H4 (cell line): Measurements from ENCODE around the gene RFC4. TPM values are rescaled to one million over a fixed set of nuclear protein-coding genes. Genes with fewer than 3 reads are reported as not detected.
A peak's percentile ranks its signal among the peaks of the same experiment; 100 is the strongest.
"Not testable (repeated sequence)": the region's sequence is repeated elsewhere in the genome, so short reads cannot be mapped to it uniquely, and the experiment has no call there.

ENCODE experiments used
- DNase-seq: peaks from one replicate; pipeline ENCODE4 v3.0.0-alpha.2; 2015; ENCODE audit warnings: low spot score
- total RNA-seq: library from RNA; depleted of rRNA; stranded (reverse); fragments of >200 nt; shearing (Covaris generic); gene quantifications from 2 replicates; pipeline ENCODE4 v1.2.3, GENCODE V29; 2014

RFC4 gene
- total RNA-seq, 1 experiment from 2014 or later = 150 TPM

DNA sequence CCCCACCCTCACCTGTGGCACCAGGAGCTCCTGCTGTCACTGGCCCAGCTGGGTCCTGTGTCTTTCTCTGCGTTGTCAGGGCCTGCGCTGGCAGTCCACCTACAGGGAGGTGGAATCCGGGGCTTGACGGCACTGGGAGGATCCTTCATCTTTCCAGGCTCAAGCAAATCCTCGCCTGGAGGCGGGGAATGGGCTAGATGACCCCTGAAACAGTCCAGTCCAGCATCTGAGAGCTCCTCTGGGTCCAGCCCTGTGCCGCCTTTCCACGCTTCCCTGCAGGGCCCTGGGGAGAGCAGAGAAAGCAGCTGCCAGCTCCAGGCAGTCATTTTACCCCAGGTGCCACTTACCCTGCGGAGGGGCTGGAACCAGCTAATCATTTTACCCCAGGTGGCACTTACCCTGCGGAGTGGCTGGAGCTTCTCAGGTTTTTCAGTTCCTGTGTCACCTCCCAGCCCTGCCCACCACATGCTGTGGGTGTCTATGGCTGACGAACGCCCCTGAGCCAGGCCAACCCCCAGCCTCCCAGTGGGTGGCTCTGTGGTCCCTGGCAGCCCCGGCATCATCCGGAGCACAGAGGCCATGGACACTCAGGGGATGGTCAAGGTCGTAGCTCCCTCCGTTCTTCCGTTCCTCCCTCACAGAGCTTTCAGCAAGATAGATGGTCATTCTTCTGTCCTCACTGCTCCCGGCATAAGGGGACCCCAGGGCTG lies 18.3 kb upstream of the RFC4 start:
- no peak for DNase-seq

DNA sequence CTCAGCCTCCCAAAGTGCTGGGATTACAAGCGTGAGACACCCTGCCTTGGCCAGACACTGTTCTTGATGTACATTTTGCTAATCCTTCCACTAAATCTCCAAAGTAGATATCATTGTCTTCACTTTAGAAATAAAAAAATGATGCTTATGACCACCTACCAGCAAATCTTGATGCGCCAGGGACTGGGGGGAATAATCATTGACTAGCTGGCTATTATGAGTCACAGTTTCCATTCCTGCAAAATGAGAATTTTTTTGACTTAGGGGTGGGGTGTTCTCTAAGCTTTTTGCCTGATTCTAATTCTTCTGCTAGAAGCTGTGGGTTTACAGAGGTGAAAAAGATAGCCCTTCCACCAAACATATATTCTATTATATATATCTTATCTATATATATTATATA lies 17.1 kb upstream of the RFC4 start:
- DNase-seq = no peak

DNA sequence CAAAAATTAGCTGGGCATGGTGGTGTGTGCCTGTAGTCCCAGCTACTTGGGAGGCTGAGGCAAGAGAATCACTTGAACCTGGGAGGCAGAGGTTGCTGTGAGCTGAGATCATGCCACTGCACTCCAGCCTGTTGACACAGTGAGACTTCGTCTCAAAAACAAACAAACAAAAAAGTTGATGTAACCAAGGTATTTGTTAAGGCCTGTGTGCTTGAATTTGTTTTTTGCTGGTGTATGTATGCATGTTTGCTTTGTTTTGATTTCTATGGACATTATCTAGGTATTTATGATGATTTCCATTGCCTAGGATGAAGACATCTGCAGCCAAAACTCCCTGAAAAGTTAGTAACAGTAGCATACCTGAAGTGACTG lies 16.1 kb upstream of the RFC4 start:
- DNase-seq = not testable (repeated sequence)

DNA sequence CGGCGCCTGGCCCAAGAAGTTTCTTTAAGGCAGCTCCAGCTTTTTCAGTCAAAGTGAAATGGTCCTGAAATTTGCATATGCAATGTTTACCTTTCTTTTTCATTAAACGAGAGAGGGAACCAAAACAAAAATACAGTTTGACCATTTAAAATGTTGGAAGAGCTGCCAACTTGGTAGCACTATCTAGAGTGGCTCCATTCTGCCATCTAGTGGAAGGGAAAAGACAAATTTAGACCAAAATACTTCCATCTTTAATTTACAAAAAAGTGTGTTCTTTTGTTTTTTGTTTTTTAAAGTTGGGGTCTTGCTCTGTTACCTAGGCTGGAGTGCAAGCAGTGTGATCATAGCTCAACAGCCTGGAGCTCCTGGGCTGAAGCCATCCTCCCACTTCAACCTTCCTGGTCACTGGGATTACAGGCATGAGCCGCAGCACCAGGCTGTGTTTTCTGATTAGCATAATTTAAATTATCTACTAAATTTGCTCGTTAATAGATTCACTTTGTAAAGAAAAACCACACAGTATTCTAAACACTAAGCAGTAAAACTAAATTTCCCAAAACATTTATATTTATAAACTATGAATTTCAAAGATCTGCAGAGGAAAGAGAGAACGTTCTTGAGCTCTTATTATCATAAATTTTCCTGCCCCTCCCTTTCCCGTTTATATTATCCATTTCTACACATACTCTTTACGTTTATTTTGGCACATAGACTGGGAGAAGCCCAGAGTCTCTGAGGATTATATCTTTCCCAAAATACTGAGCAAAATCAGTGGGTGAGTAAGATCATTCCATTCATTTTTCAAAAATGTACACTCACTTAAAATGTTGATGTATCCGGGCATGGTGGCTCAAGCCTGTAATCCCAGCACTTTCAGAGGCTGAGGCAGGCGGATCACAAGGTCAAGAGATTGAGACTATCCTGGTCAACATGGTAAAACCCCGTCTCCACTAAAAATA lies 15.4 kb upstream of the RFC4 start:
- DNase-seq = peak; percentile 61

DNA sequence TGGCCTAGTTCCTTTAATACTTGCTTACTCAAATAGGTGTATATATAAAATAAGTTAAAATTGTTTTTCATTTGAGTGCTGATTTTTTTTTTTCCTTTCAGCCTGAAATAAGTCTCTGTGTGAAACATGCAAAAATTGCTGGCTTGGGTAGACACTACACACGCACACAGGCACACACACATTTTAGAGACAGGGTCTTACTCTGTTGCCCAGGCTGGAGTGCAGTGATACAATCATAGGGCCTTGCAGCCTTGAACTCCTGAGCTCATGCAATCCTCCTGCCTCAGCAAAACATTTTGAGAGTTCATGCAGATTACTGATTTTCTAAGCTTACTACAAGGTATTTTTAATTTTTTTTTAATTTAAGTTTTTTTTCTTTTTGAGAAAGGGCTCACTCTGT lies 12.7 kb upstream of the RFC4 start:
- DNase-seq = no peak

DNA sequence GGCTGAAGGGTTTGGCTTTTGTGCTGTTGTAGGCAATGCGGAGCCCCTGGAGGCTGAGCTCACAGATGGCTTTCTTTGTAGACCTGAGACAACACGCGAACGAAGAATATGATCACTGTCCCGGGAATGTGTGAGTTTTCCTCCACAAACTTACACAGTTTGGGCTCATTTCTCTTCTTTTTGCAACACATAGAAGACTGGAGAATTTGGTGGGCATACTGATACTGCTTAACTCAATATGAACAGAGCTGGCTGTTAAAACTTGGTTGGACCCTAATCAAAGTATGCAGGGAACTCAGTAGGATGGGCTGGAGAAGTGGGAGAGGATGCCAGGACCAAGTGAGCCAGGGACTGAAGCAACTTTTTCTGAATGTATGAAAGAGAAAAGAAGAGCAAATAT lies 12.2 kb upstream of the RFC4 start:
- DNase-seq = no peak

DNA sequence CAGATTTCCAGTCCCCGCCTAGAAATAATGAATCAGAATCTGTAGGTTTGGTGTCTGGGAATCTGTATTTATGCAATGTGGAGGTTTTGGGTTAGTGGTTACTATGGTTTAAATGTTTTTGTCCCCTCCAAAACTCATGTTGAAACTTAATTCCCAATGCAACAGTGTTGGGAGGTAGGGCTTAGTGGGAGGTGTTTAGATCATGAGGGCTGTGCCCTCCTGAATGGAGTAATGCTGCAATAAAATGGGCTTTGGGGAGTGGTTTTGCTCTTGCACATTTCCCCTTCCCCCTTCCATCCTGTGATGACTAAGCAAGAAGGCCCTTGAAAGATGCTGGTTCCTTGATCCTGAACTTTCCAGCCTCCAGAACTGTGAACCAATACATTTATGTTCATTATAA lies 9.2 kb upstream of the RFC4 start:
- DNase-seq = peak; percentile 96

DNA sequence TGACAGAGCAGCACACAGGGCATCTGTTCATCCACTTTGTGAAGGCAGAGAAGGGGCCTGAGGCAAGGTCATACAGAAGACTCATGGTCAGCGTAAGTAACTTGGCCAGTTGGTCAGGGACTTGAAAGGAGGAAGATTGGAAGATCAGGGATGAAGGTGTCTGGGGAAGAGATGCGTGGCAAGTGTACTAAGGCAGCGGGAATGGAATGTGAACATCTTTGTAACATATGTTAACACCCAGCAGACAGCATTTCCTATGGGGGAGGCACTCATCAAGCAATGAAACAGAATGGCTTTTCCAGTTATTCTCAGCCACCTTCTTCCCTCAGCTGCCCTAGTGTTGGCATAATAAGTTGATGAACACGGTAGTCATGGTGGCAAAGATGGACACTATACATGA lies 7.8 kb upstream of the RFC4 start:
- DNase-seq = no peak

DNA sequence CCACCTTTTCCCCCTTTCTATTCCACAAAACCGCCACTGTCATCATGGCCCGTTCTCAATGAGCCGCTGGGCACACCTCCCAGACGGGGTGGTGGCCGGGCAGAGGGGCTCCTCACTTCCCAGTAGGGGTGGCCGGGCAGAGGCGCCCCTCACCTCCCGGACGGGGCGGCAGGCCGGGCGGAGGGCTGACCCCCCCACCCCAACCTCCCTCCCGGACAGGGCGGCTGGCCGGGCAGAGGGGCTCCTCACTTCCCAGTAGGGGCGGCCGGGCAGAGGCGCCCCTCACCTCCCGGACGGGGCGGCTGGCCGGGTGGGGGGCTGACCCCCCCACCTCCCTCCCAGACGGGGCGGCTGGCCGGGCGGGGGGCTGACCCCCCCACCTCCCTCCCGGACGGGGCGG lies 5.0 kb upstream of the RFC4 start:
- DNase-seq = not testable (repeated sequence)

DNA sequence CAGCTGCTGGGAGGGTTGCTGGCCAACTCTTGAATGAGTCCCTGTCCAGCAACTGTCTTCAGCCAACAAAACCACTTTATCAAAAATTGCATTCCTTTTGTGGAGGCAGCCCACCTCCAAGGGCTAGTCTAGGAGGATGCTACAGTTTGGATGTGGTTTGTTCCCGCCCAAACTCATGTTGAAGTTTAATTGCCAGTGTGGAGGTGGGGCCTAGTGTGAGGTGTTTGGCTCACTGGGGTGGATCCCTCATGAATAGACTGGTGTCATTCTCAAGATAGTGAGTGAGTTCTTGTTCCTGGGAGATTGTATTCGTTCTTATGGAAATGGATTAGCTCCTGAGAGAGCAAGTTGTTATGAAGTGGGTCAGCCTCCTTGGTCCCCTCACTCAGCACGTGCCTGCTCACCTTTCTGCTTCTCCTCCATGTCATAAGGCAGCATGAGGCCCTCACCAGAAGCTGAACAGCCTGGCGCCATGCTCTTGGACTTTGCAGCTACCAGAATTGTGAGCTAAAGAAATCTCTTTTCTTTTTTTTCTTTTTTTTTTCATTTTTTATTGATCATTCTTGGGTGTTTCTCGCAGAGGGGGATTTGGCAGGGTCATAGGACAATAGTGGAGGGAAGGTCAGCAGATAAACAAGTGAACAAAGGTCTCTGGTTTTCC lies 4.2 kb upstream of the RFC4 start:
- DNase-seq = no peak

DNA sequence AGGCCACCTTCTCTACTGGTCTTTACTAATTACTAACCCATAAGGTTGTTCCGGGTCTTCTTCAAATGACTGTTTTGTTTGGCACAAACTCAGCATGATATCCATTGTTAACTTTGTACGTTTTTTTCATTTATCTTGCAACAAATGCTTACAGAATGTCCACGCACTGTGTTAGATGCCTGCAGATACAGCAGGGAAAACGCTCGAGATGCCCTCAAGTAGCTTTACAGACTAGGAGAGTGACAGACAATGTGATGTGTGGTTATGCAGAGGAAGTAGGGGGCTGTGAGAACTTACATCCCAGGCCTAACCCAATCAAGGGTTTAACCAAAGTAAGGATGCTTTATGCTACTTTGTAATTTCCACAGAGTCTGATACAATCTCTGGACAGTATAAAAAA lies 949 bp upstream of the RFC4 start:
- no peak for DNase-seq

DNA sequence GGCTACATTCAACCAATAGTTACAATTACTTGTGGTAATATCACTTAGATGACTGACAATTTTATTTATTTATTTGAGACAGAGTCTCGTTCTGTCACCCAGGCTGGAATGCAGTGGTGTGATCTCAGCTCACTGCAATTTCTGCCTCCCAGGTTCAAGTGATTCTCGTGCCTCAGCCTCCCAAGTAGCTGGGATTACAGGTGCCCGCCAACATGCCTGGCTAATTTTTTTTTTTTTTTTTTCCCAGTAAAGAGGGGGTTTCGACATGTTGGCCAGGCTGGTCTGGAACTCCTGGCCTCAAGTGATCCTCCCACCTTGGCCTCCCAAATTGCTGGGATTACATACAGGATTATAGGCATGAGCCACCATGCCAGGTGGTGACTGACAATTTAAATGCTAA lies 2.8 kb downstream of the RFC4 start:
- DNase-seq = not testable (repeated sequence)

DNA sequence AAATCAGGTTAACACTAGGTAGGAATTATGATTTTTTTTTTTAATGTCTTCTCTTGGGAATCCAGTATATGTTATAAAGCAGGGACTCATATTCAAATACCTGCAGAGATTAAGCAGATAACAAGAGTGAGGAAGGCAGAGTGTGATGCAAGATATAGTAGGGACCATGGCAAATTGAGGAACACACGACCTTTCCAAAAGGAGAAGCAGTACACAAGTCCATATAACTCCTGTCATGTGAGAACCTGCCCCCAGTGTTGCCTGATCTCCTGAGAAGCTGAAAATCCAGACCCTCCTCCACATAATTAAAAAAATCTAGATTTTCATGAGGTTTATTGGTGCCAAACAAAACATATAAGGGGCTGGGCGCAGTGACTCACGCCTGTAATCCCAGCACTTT lies 3.6 kb downstream of the RFC4 start:
- no peak for DNase-seq

DNA sequence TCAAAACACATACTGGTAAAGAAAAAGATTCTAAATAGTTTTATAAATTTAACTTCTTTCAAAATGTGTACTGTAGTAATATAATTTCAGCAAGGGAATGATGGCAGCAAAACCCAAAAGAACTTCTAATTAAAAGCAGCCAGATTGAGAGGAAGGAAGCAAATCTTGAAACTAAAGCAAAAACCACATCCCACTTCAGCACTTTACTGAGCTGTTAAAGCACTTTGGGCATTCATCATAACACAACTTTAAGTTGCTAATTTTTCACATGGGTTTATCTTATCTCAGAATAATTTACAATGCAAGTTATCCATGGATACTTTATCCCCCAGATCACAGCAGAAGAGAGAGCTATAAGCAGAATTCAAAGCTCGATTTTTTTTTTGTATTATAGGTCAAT lies 6.0 kb downstream of the RFC4 start:
- no peak for DNase-seq

DNA sequence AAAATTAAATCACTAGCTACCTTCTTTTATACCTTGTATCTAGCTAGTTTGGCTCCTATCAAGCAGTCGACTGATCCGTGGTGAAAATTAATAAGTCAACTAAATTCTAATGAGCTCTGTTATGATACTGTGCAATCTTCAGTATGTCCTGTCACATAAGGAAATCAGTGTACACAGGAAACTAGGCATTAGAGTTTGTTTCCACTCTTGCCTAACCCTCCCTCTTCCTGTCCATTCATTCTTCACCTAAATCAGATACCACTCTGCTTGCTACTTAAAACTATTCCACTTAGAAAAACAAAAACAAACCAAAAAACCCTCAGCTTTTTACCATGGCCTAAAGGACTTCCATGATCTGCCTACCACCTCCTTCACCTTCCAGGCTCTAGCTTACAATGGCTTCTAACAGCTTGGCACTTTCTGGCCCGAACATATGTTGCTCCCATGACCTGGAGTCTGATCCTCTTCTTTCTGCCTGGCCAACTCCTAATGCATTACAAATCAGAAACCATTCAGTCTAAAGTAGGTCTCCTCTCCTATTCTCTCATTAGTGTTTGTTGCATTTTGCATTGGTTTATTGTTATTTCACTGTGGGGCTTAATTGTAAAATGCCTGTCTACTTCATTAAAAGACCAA lies 7.9 kb downstream of the RFC4 start:
- DNase-seq = no peak

DNA sequence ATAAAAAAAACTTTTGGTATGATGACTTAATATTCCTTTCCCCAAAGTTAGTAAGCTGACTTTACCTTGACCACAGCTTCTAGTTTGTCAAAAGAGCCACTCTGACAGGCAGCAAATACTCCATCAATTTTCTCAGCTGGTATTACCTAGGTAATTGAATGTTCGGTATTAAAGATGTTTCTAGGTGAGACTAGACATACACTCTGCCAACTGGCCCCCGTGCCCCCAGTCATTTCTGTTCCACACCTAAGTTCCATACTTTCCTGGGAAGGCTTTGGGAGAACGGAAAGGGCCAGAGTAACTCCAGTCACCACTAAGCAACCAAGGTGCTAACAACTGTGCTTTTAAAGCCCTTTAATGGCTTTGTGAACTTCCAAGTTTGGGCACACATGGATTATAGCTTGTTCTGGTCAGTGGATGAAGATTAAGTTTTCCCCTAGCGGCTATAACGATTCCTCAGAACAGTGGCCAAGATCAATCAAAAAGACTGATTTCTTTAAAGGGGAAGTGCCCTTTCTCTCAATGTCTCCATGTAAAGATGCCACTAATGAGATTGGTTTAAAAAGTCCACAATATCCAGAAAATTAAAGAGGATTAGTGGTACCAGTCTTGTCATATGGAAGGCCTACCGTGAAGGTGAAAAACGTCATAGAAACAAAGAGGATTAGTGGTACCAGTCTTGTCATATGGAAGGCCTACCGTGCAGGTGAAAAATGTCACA lies 15.9 kb downstream of the RFC4 start:
- peak; percentile 49 for DNase-seq

DNA sequence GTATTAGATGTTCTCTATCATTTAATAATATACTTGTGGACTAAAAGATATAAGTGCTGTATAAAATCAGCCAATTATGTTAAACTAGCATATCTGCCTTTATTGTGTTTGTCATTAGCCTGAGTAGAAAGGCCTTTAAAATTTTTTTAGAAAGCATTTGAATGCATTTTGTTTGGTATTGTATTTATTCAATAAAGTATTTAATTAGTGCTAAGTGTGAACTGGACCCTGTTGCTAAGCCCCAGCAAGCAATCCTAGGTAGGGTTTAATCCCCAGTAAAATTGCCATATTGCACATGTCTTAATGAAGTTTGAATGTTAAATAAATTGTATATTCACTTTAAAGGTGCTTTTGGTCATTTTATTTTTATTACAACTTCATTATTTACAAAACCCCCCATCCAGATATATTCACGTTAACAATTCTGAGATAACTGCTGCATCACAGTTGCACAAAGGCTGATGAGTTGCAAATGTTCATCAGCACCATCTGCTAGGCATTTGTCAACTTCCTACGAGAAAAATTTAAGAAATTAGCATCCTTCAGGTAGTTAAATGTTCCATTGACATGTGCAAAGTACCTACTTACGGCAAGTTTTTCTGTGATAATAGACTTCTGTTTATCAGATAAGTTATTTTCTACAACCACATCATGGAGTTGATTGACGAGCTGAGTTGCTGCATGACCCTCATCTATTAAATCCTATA lies 16.6 kb downstream of the RFC4 start:
- DNase-seq = no peak

DNA sequence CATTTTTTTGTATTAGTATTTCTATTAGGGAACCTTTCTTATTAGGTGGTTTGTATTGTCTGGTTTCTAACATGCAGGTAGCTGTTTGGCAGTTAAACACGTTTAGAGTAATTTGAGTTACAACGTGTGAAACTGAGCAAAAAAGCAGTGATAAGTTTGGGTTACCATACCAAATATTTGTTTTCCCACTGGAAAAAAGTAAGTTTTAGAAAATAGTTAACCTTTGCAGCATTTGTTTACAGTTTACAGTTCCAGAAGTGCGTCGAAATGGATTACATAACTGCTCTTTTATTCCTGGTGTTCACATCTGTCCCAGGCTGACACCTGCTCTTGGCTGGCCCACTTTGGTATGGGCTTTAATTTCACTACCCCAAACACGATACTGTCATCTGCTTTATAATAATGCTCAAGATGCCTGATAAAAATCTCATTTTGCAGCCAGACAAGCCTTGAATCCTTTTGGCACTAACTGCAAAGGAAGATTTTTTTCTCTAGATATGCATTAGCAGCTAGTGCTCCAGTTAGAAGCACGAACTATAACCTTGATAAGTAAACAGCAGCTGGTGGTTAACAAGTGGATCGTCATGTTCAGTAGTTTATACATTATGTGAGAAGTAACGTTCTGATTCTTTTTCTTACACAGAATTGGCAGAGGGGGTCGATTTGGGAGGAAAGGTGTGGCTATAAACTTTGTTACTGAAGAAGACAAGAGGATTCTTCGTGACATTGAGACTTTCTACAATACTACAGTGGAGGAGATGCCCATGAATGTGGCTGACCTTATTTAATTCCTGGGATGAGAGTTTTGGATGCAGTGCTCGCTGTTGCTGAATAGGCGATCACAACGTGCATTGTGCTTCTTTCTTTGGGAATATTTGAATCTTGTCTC lies 17.6 kb downstream of the RFC4 start:
- DNase-seq = no peak

DNA sequence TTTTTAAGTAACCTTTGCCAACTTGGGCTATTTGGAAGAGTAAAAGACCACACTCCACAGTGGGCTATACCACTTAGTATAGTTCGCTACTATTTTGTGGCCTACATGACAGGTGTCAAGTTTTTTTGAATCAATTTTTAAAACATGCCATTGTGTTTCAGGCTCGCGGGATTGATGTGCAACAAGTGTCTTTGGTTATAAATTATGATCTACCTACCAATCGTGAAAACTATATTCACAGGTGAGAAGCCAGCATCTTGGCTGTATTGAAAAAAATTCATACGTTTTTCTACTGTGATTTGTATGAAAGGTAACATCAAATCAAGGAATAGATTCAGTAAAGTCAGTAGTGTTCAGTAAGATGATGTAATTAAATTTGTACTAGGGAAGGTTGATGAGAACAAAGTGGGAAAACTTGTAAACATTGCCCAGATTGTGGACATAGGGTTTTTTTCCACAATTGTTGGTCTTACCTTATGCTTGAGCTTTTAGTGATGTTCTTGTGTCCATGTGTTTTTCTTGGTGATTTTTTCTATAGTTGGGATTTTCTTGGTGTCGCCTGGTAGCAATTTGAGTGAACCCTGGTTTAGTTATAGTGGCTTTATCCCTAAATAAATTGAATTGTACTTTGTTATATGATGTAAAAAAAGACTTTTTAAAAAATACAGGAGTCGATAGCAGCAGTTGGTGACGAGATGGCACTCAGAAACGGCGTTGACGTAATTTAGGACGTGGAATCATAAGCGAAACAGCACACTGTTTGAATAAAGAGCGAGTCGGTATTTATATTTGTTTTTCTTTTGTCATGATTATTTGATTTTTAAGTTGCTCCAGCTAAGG lies 18.4 kb downstream of the RFC4 start:
- no peak for DNase-seq
